Mesendoderm (in vitro differentiated cells): ENCODE results near the gene SOX6.

ENCODE experiments used
- DNase-seq: peaks from one replicate; pipeline ENCODE4 v3.0.0; 2013
- H2AK5ac ChIP-seq: 2 replicates; pipeline ENCODE4 v1.6.1; 2013; ENCODE audit warnings: low read length, inconsistent platforms
- H2BK120ac ChIP-seq: 2 replicates; pipeline ENCODE4 v1.6.1; 2013; ENCODE audit warnings: low read depth, mild to moderate bottlenecking, low read length, moderate library complexity, mixed read lengths
- H2BK15ac ChIP-seq: replicated peaks from 2 replicates; pipeline ENCODE4 v1.6.1; 2013; ENCODE audit warnings: low read depth, mild to moderate bottlenecking, moderate library complexity
- H2BK5ac ChIP-seq: 2 replicates; pipeline ENCODE4 v1.6.1; 2013; ENCODE audit warnings: low read length, inconsistent platforms
- H3K18ac ChIP-seq: 2 replicates; pipeline ENCODE4 v1.6.1; 2013; ENCODE audit warnings: mild to moderate bottlenecking, low read length, mixed read lengths
- H3K23ac ChIP-seq: one replicate; pipeline ENCODE4 v1.6.1; 2013; ENCODE audit warnings: low read length
- H3K27ac ChIP-seq: 2 replicates; pipeline ENCODE4 v1.5.1; 2013; ENCODE audit warnings: low read depth, mild to moderate bottlenecking, inconsistent platforms, low read length, moderate library complexity
- H3K27me3 ChIP-seq: 2 replicates; pipeline ENCODE4 v1.6.1; 2013; ENCODE audit warnings: low read length, control low read depth, mild to moderate bottlenecking, inconsistent platforms; ENCODE audit not compliant: insufficient read depth, poor library complexity
- H3K36me3 ChIP-seq: 2 replicates; pipeline ENCODE4 v1.6.1; 2013; ENCODE audit warnings: low read length, inconsistent platforms; ENCODE audit not compliant: control insufficient read depth, insufficient read depth
- H3K4ac ChIP-seq: one replicate; pipeline ENCODE4 v1.6.1; 2013; ENCODE audit warnings: low read depth, mild to moderate bottlenecking, low read length, moderate library complexity
- H3K4me1 ChIP-seq: 2 replicates; pipeline ENCODE4 v1.6.1; 2013; ENCODE audit warnings: low read depth, low read length, inconsistent platforms; ENCODE audit not compliant: control insufficient read depth
- H3K4me2 ChIP-seq: 2 replicates; pipeline ENCODE4 v1.6.1; 2013; ENCODE audit warnings: low read length
- H3K4me3 ChIP-seq: 2 replicates; pipeline ENCODE4 v1.5.1; 2013; ENCODE audit warnings: mild to moderate bottlenecking, low read length
- H3K56ac ChIP-seq: one replicate; pipeline ENCODE4 v1.6.1; 2013; ENCODE audit warnings: low read length
- H3K79me1 ChIP-seq: 2 replicates; pipeline ENCODE4 v1.6.1; 2013; ENCODE audit warnings: low read length, inconsistent platforms
- H3K79me2 ChIP-seq: 2 replicates; pipeline ENCODE4 v1.6.1; 2013; ENCODE audit warnings: mild to moderate bottlenecking, low read length; ENCODE audit not compliant: control insufficient read depth, insufficient read depth
- H3K9ac ChIP-seq: 2 replicates; pipeline ENCODE4 v1.6.1; 2013; ENCODE audit warnings: low read length, inconsistent platforms
- H4K5ac ChIP-seq: one replicate; pipeline ENCODE4 v1.6.1; 2013; ENCODE audit warnings: low read length
- H4K8ac ChIP-seq: one replicate; pipeline ENCODE4 v1.6.1; 2013; ENCODE audit warnings: low read depth, mild to moderate bottlenecking, control low read depth, low read length, moderate library complexity
- WGBS: extraction: QIAGEN DNeasy Blood & Tissue Kit; methylation state at CpG from one replicate; pipeline ENCODE4 v1.1.7; 2013; ENCODE audit warnings: low lambda C conversion rate, missing lambda C conversion rate; ENCODE audit not compliant: insufficient coverage; ENCODE audit errors: extremely low coverage; 5-methylcytosine and 5-hydroxymethylcytosine counted together

Gene SOX6

DNA sequence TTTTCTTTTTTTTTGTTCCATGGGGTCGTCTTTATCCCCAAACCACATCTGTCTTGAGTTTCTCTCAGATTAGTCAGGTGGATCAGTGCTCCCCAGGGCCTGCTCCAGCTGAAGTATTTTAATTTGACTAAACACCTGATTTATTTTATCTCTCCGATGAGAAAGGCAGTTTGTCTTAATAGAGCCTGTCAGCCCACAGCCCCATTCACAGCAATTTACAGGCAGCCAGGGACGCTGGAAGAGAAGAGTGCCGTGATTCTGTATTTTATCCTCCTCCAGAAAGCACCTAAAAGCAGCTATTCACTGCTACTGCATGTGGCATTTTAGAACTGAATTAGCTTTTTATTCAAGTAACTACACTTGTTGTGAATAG is 164.5 kb downstream of the SOX6 start:
- H2BK15ac ChIP-seq = no peak overlapping the region
- H3K18ac ChIP-seq = no peak overlapping the region
- DNase-seq = no peak
- no peaks in the 10 kb centered on the region for H3K79me2 ChIP-seq
- no peak overlapping the region for H3K4me2 ChIP-seq
- no peak overlapping the region for H3K4me3 ChIP-seq
- H4K5ac ChIP-seq = no peak overlapping the region
- H3K27ac ChIP-seq = no peak overlapping the region
- no peaks in the 10 kb centered on the region for H3K27me3 ChIP-seq
- no CpG with 5 or more reads among the region's 4 CpGs for WGBS
- H3K4ac ChIP-seq = no peak overlapping the region
- H3K79me1 ChIP-seq = no peaks in the 10 kb centered on the region
- H2BK120ac ChIP-seq = no peak overlapping the region
- no peak overlapping the region for H2AK5ac ChIP-seq
- no peak overlapping the region for H3K23ac ChIP-seq
- H4K8ac ChIP-seq = no peak overlapping the region
- no peaks in the 10 kb centered on the region for H3K36me3 ChIP-seq
- no peak overlapping the region for H3K9ac ChIP-seq
- H3K4me1 ChIP-seq = no peaks in the 10 kb centered on the region
- no peak overlapping the region for H2BK5ac ChIP-seq
- H3K56ac ChIP-seq = no peak overlapping the region

DNA sequence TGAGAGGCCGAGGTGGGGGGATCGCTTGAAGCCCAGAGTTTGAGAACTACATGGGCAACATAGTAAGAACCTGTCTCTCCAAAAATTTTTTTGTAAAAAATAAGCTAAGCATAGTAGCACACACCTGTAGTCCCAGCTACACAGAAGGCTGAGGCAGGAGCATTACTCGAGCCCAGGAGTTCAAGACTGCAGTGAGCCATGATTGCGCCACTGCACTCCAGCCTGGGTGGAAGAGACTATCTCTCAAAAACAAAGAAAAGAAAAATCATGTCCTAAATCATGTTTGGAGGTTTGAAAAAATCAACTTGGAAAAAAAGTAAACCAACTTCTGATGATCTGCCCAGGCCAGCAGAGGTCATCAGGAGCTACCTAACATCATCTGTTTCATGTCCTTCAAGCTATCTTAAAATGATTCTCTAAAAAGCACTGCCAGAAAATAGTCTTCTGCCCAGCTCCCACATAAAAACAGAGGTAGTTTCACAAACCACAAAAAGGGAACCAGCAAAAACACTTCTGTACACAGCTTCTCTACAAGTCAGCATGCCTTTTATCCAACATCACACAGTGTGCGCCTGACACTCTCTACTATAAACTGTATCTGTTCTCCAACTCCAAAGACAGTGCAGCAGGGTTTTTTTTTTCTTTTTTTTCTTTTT is 165.0 kb downstream of the SOX6 start:
- no peak overlapping the region for H3K4me3 ChIP-seq
- WGBS = no CpG with 5 or more reads among the region's 5 CpGs
- no peak overlapping the region for H4K8ac ChIP-seq
- H3K18ac ChIP-seq = no peak overlapping the region
- H3K27me3 ChIP-seq = no peaks in the 10 kb centered on the region
- no peaks in the 10 kb centered on the region for H3K4me1 ChIP-seq
- no peak overlapping the region for H4K5ac ChIP-seq
- DNase-seq = no peak
- no peaks in the 10 kb centered on the region for H3K36me3 ChIP-seq
- no peaks in the 10 kb centered on the region for H3K79me2 ChIP-seq
- no peak overlapping the region for H3K56ac ChIP-seq
- H2BK120ac ChIP-seq = no peak overlapping the region
- no peak overlapping the region for H2BK5ac ChIP-seq
- H3K4ac ChIP-seq = no peak overlapping the region
- no peak overlapping the region for H2BK15ac ChIP-seq
- no peak overlapping the region for H3K4me2 ChIP-seq
- H3K79me1 ChIP-seq = no peaks in the 10 kb centered on the region
- no peak overlapping the region for H3K9ac ChIP-seq
- no peak overlapping the region for H3K23ac ChIP-seq
- H3K27ac ChIP-seq = no peak overlapping the region
- H2AK5ac ChIP-seq = no peak overlapping the region

GRCh38 chr11:16186680-16187079 is 169.7 kb downstream of the SOX6 start:
- Histone ChIP-seq H3K27ac (no peak overlapping the region), H2BK5ac (no peak overlapping the region), H2BK15ac (no peak overlapping the region), H2BK120ac (no peak overlapping the region), H4K5ac (no peak overlapping the region), H3K36me3 (no peaks in the 10 kb centered on the region), H2AK5ac (no peak overlapping the region), H3K4me2 (no peak overlapping the region), H3K79me2 (no peaks in the 10 kb centered on the region), H3K79me1 (no peaks in the 10 kb centered on the region), H3K18ac (no peak overlapping the region), H4K8ac (no peak overlapping the region), H3K23ac (no peak overlapping the region), H3K4me1 (no peaks in the 10 kb centered on the region), H3K4me3 (no peak overlapping the region), H3K27me3 (no peaks in the 10 kb centered on the region), H3K56ac (no peak overlapping the region), H3K9ac (no peak overlapping the region), H3K4ac (no peak overlapping the region)
- no CpG with 5 or more reads among the region's 8 CpGs for WGBS
- no peak for DNase-seq

- no peaks in the 10 kb centered on the region for H3K79me2 ChIP-seq
- no peak for DNase-seq
- no peak overlapping the region for H2BK5ac ChIP-seq
- no peaks in the 10 kb centered on the region for H3K27me3 ChIP-seq
- H3K9ac ChIP-seq = no peak overlapping the region
- no peaks in the 10 kb centered on the region for H3K4me1 ChIP-seq
- H2BK120ac ChIP-seq = no peak overlapping the region
- no peak overlapping the region for H3K4me3 ChIP-seq
- H3K56ac ChIP-seq = no peak overlapping the region
- no peak overlapping the region for H2AK5ac ChIP-seq
- H3K36me3 ChIP-seq = no peaks in the 10 kb centered on the region
- H3K4ac ChIP-seq = no peak overlapping the region
- H3K18ac ChIP-seq = no peak overlapping the region
- H3K27ac ChIP-seq = no peak overlapping the region
- H4K5ac ChIP-seq = no peak overlapping the region
- H2BK15ac ChIP-seq = no peak overlapping the region
- no peaks in the 10 kb centered on the region for H3K79me1 ChIP-seq
- no peak overlapping the region for H3K4me2 ChIP-seq
- no peak overlapping the region for H3K23ac ChIP-seq
- H4K8ac ChIP-seq = no peak overlapping the region
Measured at GRCh38 chr11:16185042-16185441, 171.3 kb downstream of the SOX6 start.

- no peak overlapping the region for H2BK120ac ChIP-seq
- H3K4me1 ChIP-seq = no peaks in the 10 kb centered on the region
- DNase-seq = peak; percentile 38
- H2BK15ac ChIP-seq = no peak overlapping the region
- H3K23ac ChIP-seq = no peak overlapping the region
- H4K5ac ChIP-seq = no peak overlapping the region
- no peak overlapping the region for H3K4ac ChIP-seq
- no peak overlapping the region for H2AK5ac ChIP-seq
- no peaks in the 10 kb centered on the region for H3K36me3 ChIP-seq
- H3K27ac ChIP-seq = no peak overlapping the region
- no peak overlapping the region for H3K56ac ChIP-seq
- WGBS = no CpG with 5 or more reads among the region's 1 CpG
- H3K79me2 ChIP-seq = no peaks in the 10 kb centered on the region
- H3K79me1 ChIP-seq = no peaks in the 10 kb centered on the region
- no peak overlapping the region for H3K9ac ChIP-seq
- no peak overlapping the region for H2BK5ac ChIP-seq
- no peak overlapping the region for H4K8ac ChIP-seq
- H3K18ac ChIP-seq = no peak overlapping the region
- H3K27me3 ChIP-seq = no peaks in the 10 kb centered on the region
- no peak overlapping the region for H3K4me3 ChIP-seq
- no peak overlapping the region for H3K4me2 ChIP-seq
Measured at GRCh38 chr11:16184588-16184987, 171.8 kb downstream of the SOX6 start.

- H2BK15ac ChIP-seq = no peak overlapping the region
- H3K79me2 ChIP-seq = no peaks in the 10 kb centered on the region
- H3K36me3 ChIP-seq = no peaks in the 10 kb centered on the region
- no peak for DNase-seq
- no peak overlapping the region for H2BK5ac ChIP-seq
- no peaks in the 10 kb centered on the region for H3K27me3 ChIP-seq
- H2BK120ac ChIP-seq = no peak overlapping the region
- H3K4ac ChIP-seq = no peak overlapping the region
- WGBS = no CpG with 5 or more reads among the region's 2 CpGs
- H4K8ac ChIP-seq = no peak overlapping the region
- no peak overlapping the region for H3K27ac ChIP-seq
- no peak overlapping the region for H3K4me2 ChIP-seq
- no peak overlapping the region for H4K5ac ChIP-seq
- H3K23ac ChIP-seq = no peak overlapping the region
- H2AK5ac ChIP-seq = no peak overlapping the region
- no peak overlapping the region for H3K18ac ChIP-seq
- H3K79me1 ChIP-seq = no peaks in the 10 kb centered on the region
- H3K4me1 ChIP-seq = no peaks in the 10 kb centered on the region
- no peak overlapping the region for H3K56ac ChIP-seq
- H3K4me3 ChIP-seq = no peak overlapping the region
- H3K9ac ChIP-seq = no peak overlapping the region
Measured at GRCh38 chr11:16182553-16182952, 173.8 kb downstream of the SOX6 start.
